NT2/D1 (cell line): Measurements from ENCODE around the gene CKS2.

Source experiments
- DNase-seq: peaks from one replicate; pipeline ENCODE4 v3.0.0-alpha.2; 2011; ENCODE audit warnings: low read depth, low spot score
- H3K27me3 ChIP-seq: 2 replicates; pipeline ENCODE4 v1.6.0; 2011; ENCODE audit warnings: mild to moderate bottlenecking; ENCODE audit not compliant: insufficient read length, insufficient read depth
- H3K36me3 ChIP-seq: 2 replicates; pipeline ENCODE4 v1.6.1; 2011; ENCODE audit warnings: mild to moderate bottlenecking, low read length, mixed read lengths; ENCODE audit not compliant: insufficient read depth, insufficient read length
- H3K4me1 ChIP-seq: 2 replicates; pipeline ENCODE4 v1.5.1; 2011; ENCODE audit not compliant: insufficient read depth, insufficient read length
- H3K4me3 ChIP-seq: 2 replicates; pipeline ENCODE4 v1.5.1; 2011; ENCODE audit warnings: low read depth; ENCODE audit not compliant: insufficient read length
- H3K9ac ChIP-seq: 2 replicates; pipeline ENCODE4 v1.6.0; 2011; ENCODE audit warnings: low read depth; ENCODE audit not compliant: insufficient read length
- H3K9me3 ChIP-seq: 2 replicates; pipeline ENCODE4 v1.5.1; 2011; ENCODE audit warnings: mild to moderate bottlenecking, low read length; ENCODE audit not compliant: insufficient read depth
- SUZ12 ChIP-seq: IDR thresholded peaks from 2 replicates; pipeline ENCODE4 v1.6.1; 2011; ENCODE audit not compliant: insufficient read length, insufficient read depth; ENCODE audit errors: extremely low read depth
- YY1 ChIP-seq: IDR thresholded peaks from 2 replicates; pipeline ENCODE4 v1.6.1; 2011; ENCODE audit not compliant: insufficient read length, insufficient read depth
- ZNF274 ChIP-seq: IDR thresholded peaks from 2 replicates; pipeline ENCODE4 v1.6.1; 2011; ENCODE audit warnings: mild to moderate bottlenecking, low read depth, low read length

CKS2 gene

GRCh38 chr9:89364666-89365531 is 53.9 kb downstream of the CKS2 start:
- Histone ChIP-seq H3K4me1 (no peaks in the 10 kb centered on the region), H3K27me3 (no peaks in the 10 kb centered on the region), H3K9me3 (no peaks in the 10 kb centered on the region), H3K9ac (no peak overlapping the region), H3K36me3 (peaks cover 41% of the 10 kb centered on the region), H3K4me3 (no peak overlapping the region)
- no peak for DNase-seq
- TF ChIP-seq SUZ12 (no peak), ZNF274 (no peak), YY1 (no peak)

- Histone ChIP-seq H3K36me3 (peaks cover 36% of the 10 kb centered on the region), H3K4me3 (no peak overlapping the region), H3K4me1 (no peaks in the 10 kb centered on the region), H3K9ac (no peak overlapping the region), H3K27me3 (no peaks in the 10 kb centered on the region), H3K9me3 (no peaks in the 10 kb centered on the region)
- DNase-seq = no peak
- TF ChIP-seq SUZ12 (no peak), YY1 (no peak), ZNF274 (no peak)
Measured at GRCh38 chr9:89365532-89365912, 54.5 kb downstream of the CKS2 start.
